ENCODE results near the gene SORL1. TPM values are rescaled to one million over a fixed set of nuclear protein-coding genes. Genes with fewer than 3 reads are reported as not detected.

Gene SORL1
- total RNA-seq: 1.2 and 2.2 TPM in 2 replicates

DNA sequence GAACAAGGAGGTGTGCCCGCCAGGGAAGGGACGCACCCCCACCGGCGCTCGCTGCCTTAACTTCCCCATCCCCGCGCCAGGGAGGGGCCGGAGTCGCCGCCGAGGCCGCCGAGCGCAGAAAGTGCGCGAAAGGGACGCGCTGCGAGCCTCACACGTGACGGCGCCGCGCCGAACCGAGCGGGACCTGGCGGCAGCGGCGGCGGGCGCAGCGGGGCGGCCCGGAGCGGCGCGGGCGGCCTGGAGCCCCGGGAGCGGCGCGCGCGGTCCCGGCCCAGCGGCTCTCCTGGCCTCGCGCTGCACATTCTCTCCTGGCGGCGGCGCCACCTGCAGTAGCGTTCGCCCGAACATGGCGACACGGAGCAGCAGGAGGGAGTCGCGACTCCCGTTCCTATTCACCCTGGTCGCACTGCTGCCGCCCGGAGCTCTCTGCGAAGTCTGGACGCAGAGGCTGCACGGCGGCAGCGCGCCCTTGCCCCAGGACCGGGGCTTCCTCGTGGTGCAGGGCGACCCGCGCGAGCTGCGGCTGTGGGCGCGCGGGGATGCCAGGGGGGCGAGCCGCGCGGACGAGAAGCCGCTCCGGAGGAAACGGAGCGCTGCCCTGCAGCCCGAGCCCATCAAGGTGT, at the start of gene SORL1:
SORL1 (plus strand) TSS at position 329 of the 623 bp plus-strand sequence; CDS start at position 347, 18 bp downstream.

GRCh38 chr11:121452609-121453150, 566 bp downstream of the SORL1 start, which contains the start of gene SORL1-AS1:
SORL1-AS1 (minus strand) TSS chr11:121452967.

Other genes starting within 250 kb of the SORL1 start
- gene SC5D, start 159.5 kb upstream of the SORL1 start, total RNA-seq: 23.5 and 47.4 TPM in 2 replicates

Data from epithelial cell of alveolus of lung (primary cell).